Measurements from ENCODE around the gene ALPG.

- TF ChIP-seq, protein P1, sequence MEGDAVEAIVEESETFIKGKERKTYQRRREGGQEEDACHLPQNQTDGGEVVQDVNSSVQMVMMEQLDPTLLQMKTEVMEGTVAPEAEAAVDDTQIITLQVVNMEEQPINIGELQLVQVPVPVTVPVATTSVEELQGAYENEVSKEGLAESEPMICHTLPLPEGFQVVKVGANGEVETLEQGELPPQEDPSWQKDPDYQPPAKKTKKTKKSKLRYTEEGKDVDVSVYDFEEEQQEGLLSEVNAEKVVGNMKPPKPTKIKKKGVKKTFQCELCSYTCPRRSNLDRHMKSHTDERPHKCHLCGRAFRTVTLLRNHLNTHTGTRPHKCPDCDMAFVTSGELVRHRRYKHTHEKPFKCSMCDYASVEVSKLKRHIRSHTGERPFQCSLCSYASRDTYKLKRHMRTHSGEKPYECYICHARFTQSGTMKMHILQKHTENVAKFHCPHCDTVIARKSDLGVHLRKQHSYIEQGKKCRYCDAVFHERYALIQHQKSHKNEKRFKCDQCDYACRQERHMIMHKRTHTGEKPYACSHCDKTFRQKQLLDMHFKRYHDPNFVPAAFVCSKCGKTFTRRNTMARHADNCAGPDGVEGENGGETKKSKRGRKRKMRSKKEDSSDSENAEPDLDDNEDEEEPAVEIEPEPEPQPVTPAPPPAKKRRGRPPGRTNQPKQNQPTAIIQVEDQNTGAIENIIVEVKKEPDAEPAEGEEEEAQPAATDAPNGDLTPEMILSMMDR (IDR thresholded peaks at IDR 0.05), result no peak
- no peak for TF ChIP-seq POLR2A (IDR thresholded peaks at IDR 0.05)
These were observed 22.2 kb upstream of the ALPG start for GRCh38 chr2:232384466-232384865.

All from breast epithelium (tissue), 3 donors.